Keratinocyte (primary cell): ENCODE results near the gene IGFBP3.

Experiments
- CTCF ChIP-seq, 3 experiments: IDR thresholded peaks in 1 of 3; conservative IDR thresholded peaks in 1 of 3; optimal IDR thresholded peaks in 1 of 3; 2 replicates in 2 of 3; 3 replicates in 1 of 3; pipeline versions ENCODE3 to v1.5.1; 2011; ENCODE audit warnings: low read length in 3 of 3, mild to moderate bottlenecking in 3 of 3, moderate library complexity in 2 of 3, control low read depth in 1 of 3, inconsistent platforms in 1 of 3; ENCODE audit not compliant: insufficient read depth in 2 of 3; ENCODE audit errors: extremely low read depth in 1 of 3
- EZH2 ChIP-seq: IDR thresholded peaks from one replicate; pipeline ENCODE4 v1.6.1; 2012; ENCODE audit warnings: inconsistent platforms, mild to moderate bottlenecking, low read length, moderate library complexity

- TF ChIP-seq CTCF (optimal IDR thresholded peaks at IDR 0.05 in 1 of 3, IDR thresholded peaks at IDR 0.05 in 1 of 3, conservative IDR thresholded peaks at IDR 0.05 in 1 of 3; ENCODE audit: extremely low read depth in 1 of 3, insufficient read depth in 2 of 3, low read length in 3 of 3), result no peak
- TF ChIP-seq EZH2, result no peak
Measured at GRCh38 chr7:45968312-45968711, 47.2 kb upstream of the IGFBP3 start.
